GM21619 (cell line): ENCODE results near the gene DLG1.
"Not testable (repeated sequence)": the region's sequence is repeated elsewhere in the genome, so short reads cannot be mapped to it uniquely, and the experiment has no call there.

Experiments used
- ATAC-seq: cut with Tn5 transposase; IDR thresholded peaks from one replicate; pipeline ENCODE4 v1.9.1; 2021; ENCODE audit not compliant: unreplicated experiment

DLG1 gene

GRCh38 chr3:197216914-197217313 lies 81.5 kb downstream of the DLG1 start:
- no peak for ATAC-seq

GRCh38 chr3:197216169-197216860 lies 82.1 kb downstream of the DLG1 start:
- ATAC-seq, result no peak

- no peak for ATAC-seq
Observed at GRCh38 chr3:197212290-197212689, 86.1 kb downstream of the DLG1 start.

- ATAC-seq, result not testable (repeated sequence)
Observed at GRCh38 chr3:197211698-197212097, 86.7 kb downstream of the DLG1 start.

GRCh38 chr3:197209366-197210260 lies 88.8 kb downstream of the DLG1 start:
- no peak for ATAC-seq

- ATAC-seq, result no peak
Observed at GRCh38 chr3:197206913-197207312, 91.5 kb downstream of the DLG1 start.

- no peak for ATAC-seq
Observed at GRCh38 chr3:197205675-197206074, 92.7 kb downstream of the DLG1 start.

GRCh38 chr3:197205265-197205664 lies 93.1 kb downstream of the DLG1 start:
- no peak for ATAC-seq

- ATAC-seq, result no peak
Observed at GRCh38 chr3:197204736-197205135, 93.7 kb downstream of the DLG1 start.

- no peak for ATAC-seq
Observed at GRCh38 chr3:197203714-197204146, 94.7 kb downstream of the DLG1 start.

GRCh38 chr3:197202694-197203093 lies 95.7 kb downstream of the DLG1 start:
- no peak for ATAC-seq

- no peak for ATAC-seq
Observed at GRCh38 chr3:197201791-197202452, 96.5 kb downstream of the DLG1 start.

- not testable (repeated sequence) for ATAC-seq
Observed at GRCh38 chr3:197200856-197201255, 97.6 kb downstream of the DLG1 start.

- ATAC-seq, result no peak
Observed at GRCh38 chr3:197197334-197197733, 101.1 kb downstream of the DLG1 start.

- no peak for ATAC-seq
Observed at GRCh38 chr3:197196192-197196591, 102.2 kb downstream of the DLG1 start.

- ATAC-seq, result no peak
Observed at GRCh38 chr3:197195326-197195725, 103.1 kb downstream of the DLG1 start.

GRCh38 chr3:197193759-197194158 lies 104.7 kb downstream of the DLG1 start:
- not testable (repeated sequence) for ATAC-seq

- no peak for ATAC-seq
Observed at GRCh38 chr3:197191897-197192296, 106.5 kb downstream of the DLG1 start.

- ATAC-seq, result no peak
Observed at GRCh38 chr3:197189623-197190022, 108.8 kb downstream of the DLG1 start.

GRCh38 chr3:197188963-197189362 lies 109.4 kb downstream of the DLG1 start:
- ATAC-seq, result no peak

- ATAC-seq, result peak; percentile 71
Observed at GRCh38 chr3:197186887-197187588, 111.4 kb downstream of the DLG1 start.
